Trophoblast cell (in vitro differentiated cells and primary cell): Measurements from ENCODE around the gene LMAN2L.

Source experiments
- DNase-seq, 2 donors: peaks; one replicate each; pipeline ENCODE4 v3.0.0-alpha.2; 2016
- H2AFZ ChIP-seq: 2 replicates; pipeline ENCODE4 v1.6.1; 2013; ENCODE audit warnings: low read length, moderate library complexity, mild to moderate bottlenecking; ENCODE audit not compliant: insufficient read depth, poor library complexity
- H2AK5ac ChIP-seq: 2 replicates; pipeline ENCODE4 v1.6.1; 2013; ENCODE audit warnings: mild to moderate bottlenecking, low read length
- H2BK120ac ChIP-seq: 2 replicates; pipeline ENCODE4 v1.6.1; 2013; ENCODE audit warnings: low read length, mild to moderate bottlenecking, moderate library complexity; ENCODE audit not compliant: insufficient read depth, poor library complexity
- H2BK12ac ChIP-seq: 2 replicates; pipeline ENCODE4 v1.6.1; 2013; ENCODE audit warnings: mild to moderate bottlenecking, low read length, moderate library complexity
- H2BK5ac ChIP-seq: 2 replicates; pipeline ENCODE4 v1.6.1; 2013; ENCODE audit warnings: low read length, low read depth, moderate library complexity, mild to moderate bottlenecking; ENCODE audit not compliant: poor library complexity
- H3K14ac ChIP-seq: 2 replicates; pipeline ENCODE4 v1.6.1; 2013; ENCODE audit warnings: mild to moderate bottlenecking, low read length
- H3K18ac ChIP-seq: 2 replicates; pipeline ENCODE4 v1.6.1; 2013; ENCODE audit warnings: mild to moderate bottlenecking, low read length
- H3K23ac ChIP-seq: 2 replicates; pipeline ENCODE4 v1.6.1; 2013; ENCODE audit warnings: low read length
- H3K27ac ChIP-seq: 2 replicates; pipeline ENCODE4 v1.5.1; 2013; ENCODE audit warnings: low read depth, mild to moderate bottlenecking, inconsistent platforms, low read length, moderate library complexity
- H3K27me3 ChIP-seq: 2 replicates; pipeline ENCODE4 v1.6.1; 2013; ENCODE audit warnings: inconsistent platforms, mild to moderate bottlenecking, low read length, moderate library complexity; ENCODE audit not compliant: insufficient read depth
- H3K36me3 ChIP-seq, 2 experiments: 1 replicate in 1 of 2; 2 replicates in 1 of 2; pipeline ENCODE4 v1.6.1; 2013; ENCODE audit warnings: low read length in 2 of 2, mild to moderate bottlenecking in 2 of 2, moderate library complexity in 1 of 2; ENCODE audit not compliant: insufficient read depth in 2 of 2, control insufficient read depth in 1 of 2
- H3K4ac ChIP-seq: 2 replicates; pipeline ENCODE4 v1.6.1; 2013; ENCODE audit warnings: low read depth, mild to moderate bottlenecking, low read length, moderate library complexity
- H3K4me1 ChIP-seq, 2 experiments: 1 replicate in 1 of 2; 2 replicates in 1 of 2; pipeline ENCODE4 v1.6.1; 2013; ENCODE audit warnings: low read length in 2 of 2, mild to moderate bottlenecking in 2 of 2, moderate library complexity in 1 of 2; ENCODE audit not compliant: insufficient read depth in 2 of 2, control insufficient read depth in 1 of 2
- H3K4me2 ChIP-seq: 2 replicates; pipeline ENCODE4 v1.6.1; 2013; ENCODE audit warnings: inconsistent platforms, mild to moderate bottlenecking, low read length, moderate library complexity
- H3K4me3 ChIP-seq: 2 replicates; pipeline ENCODE4 v1.5.1; 2013; ENCODE audit warnings: mild to moderate bottlenecking, low read depth, low read length, inconsistent platforms
- H3K79me1 ChIP-seq: one replicate; pipeline ENCODE4 v1.6.1; 2013; ENCODE audit warnings: low read length
- H3K79me2 ChIP-seq: 2 replicates; pipeline ENCODE4 v1.6.1; 2013; ENCODE audit warnings: low read length, mild to moderate bottlenecking; ENCODE audit not compliant: control insufficient read depth, insufficient read depth, poor library complexity
- H3K9ac ChIP-seq: 2 replicates; pipeline ENCODE4 v1.6.1; 2013; ENCODE audit warnings: mild to moderate bottlenecking, low read length
- H3K9me3 ChIP-seq: 2 replicates; pipeline ENCODE4 v1.6.1; 2013; ENCODE audit warnings: low read depth, mild to moderate bottlenecking, control low read depth, inconsistent platforms, low read length; ENCODE audit not compliant: insufficient read depth
- H4K12ac ChIP-seq: 2 replicates; pipeline ENCODE4 v1.6.1; 2013; ENCODE audit warnings: low read depth, mild to moderate bottlenecking, low read length, moderate library complexity
- H4K8ac ChIP-seq: 2 replicates; pipeline ENCODE4 v1.6.1; 2013; ENCODE audit warnings: low read depth, mild to moderate bottlenecking, low read length, moderate library complexity
- H4K91ac ChIP-seq: one replicate; pipeline ENCODE4 v1.6.1; 2013; ENCODE audit warnings: low read depth, mild to moderate bottlenecking, low read length, moderate library complexity
- WGBS: extraction: QIAGEN DNeasy Blood & Tissue Kit; methylation state at CpG from one replicate; pipeline ENCODE4 v1.1.7; 2013; ENCODE audit warnings: missing lambda C conversion rate; ENCODE audit not compliant: insufficient read length, insufficient coverage; ENCODE audit errors: extremely low coverage; 5-methylcytosine and 5-hydroxymethylcytosine counted together

Gene LMAN2L

GRCh38 chr2:96661324-96661723, 78.5 kb downstream of the LMAN2L start:
- Histone ChIP-seq H3K36me3 (no peaks in the 10 kb centered on the region), H2BK120ac (no peak overlapping the region), H3K14ac (no peak overlapping the region), H3K23ac (no peak overlapping the region), H2AK5ac (no peak overlapping the region), H3K79me1 (no peaks in the 10 kb centered on the region), H3K27ac (no peak overlapping the region), H3K4ac (no peak overlapping the region), H3K79me2 (peaks cover 2% of the 10 kb centered on the region), H4K8ac (no peak overlapping the region), H3K4me1 (no peaks in the 10 kb centered on the region), H3K9ac (no peak overlapping the region), H2BK5ac (no peak overlapping the region), H2BK12ac (no peak overlapping the region), H3K9me3 (no peaks in the 10 kb centered on the region), H2AFZ (no peak overlapping the region), H3K4me2 (no peak overlapping the region), H3K27me3 (no peaks in the 10 kb centered on the region), H4K91ac (no peak overlapping the region), H4K12ac (no peak overlapping the region), H3K18ac (no peak overlapping the region), H3K4me3 (no peak overlapping the region)
- no CpG with 5 or more reads among the region's 6 CpGs for WGBS
- no peak for DNase-seq

GRCh38 chr2:96656540-96656939, 83.3 kb downstream of the LMAN2L start:
- H4K12ac ChIP-seq = no peak overlapping the region
- H3K36me3 ChIP-seq = no peaks in the 10 kb centered on the region
- H3K4me3 ChIP-seq = no peak overlapping the region
- no peak overlapping the region for H3K18ac ChIP-seq
- H2AFZ ChIP-seq = no peak overlapping the region
- no peak overlapping the region for H4K91ac ChIP-seq
- no peak overlapping the region for H2AK5ac ChIP-seq
- no peak overlapping the region for H2BK5ac ChIP-seq
- no peak overlapping the region for H3K27ac ChIP-seq
- H3K9ac ChIP-seq = no peak overlapping the region
- H3K4ac ChIP-seq = no peak overlapping the region
- H3K23ac ChIP-seq = no peak overlapping the region
- H2BK12ac ChIP-seq = no peak overlapping the region
- H3K79me2 ChIP-seq = peaks cover under 1% of the 10 kb centered on the region
- H3K9me3 ChIP-seq = no peaks in the 10 kb centered on the region
- H3K27me3 ChIP-seq = no peaks in the 10 kb centered on the region
- no peak overlapping the region for H2BK120ac ChIP-seq
- no peak overlapping the region for H4K8ac ChIP-seq
- H3K4me1 ChIP-seq = no peaks in the 10 kb centered on the region
- no peak overlapping the region for H3K4me2 ChIP-seq
- DNase-seq = no peak
- H3K79me1 ChIP-seq = no peaks in the 10 kb centered on the region
- no peak overlapping the region for H3K14ac ChIP-seq
